Measurements from ENCODE around the gene CTNNA1.

GRCh38 chr5:138980441-138980840, 227.2 kb downstream of the CTNNA1 start:
- no peak for TF ChIP-seq CEBPB (IDR thresholded peaks at IDR 0.05; ENCODE audit: low read depth, low read length)
- TF ChIP-seq JUN (IDR thresholded peaks at IDR 0.05; ENCODE audit: low read depth, low read length) = no peak
- no peak for TF ChIP-seq ATF3 (IDR thresholded peaks at IDR 0.05; ENCODE audit: insufficient read depth, low read depth, low read length)
- TF ChIP-seq ZNF274 (IDR thresholded peaks at IDR 0.05; ENCODE audit: borderline replicate concordance, extremely low read depth, low read length) = no peak
- no peak for TF ChIP-seq PHF8 (conservative IDR thresholded peaks at IDR 0.05; ENCODE audit: low read depth, low read length)
- TF ChIP-seq TEAD4 (IDR thresholded peaks at IDR 0.05; ENCODE audit: low read depth, low read length) = no peak
- TF ChIP-seq CTCF (IDR thresholded peaks at IDR 0.05; ENCODE audit: control extremely low read depth in 1 of 3, insufficient read depth in 1 of 3, low read depth in 1 of 3, low read length in 3 of 3) = no peak
- no peak for TF ChIP-seq RAD21 (IDR thresholded peaks at IDR 0.05 in 1 of 2, conservative IDR thresholded peaks at IDR 0.05 in 1 of 2; ENCODE audit: low read depth in 2 of 2, low read length in 2 of 2)
- no peak for TF ChIP-seq RXRA (IDR thresholded peaks at IDR 0.05; ENCODE audit: insufficient read depth, low read depth, low read length)
- no peak for TF ChIP-seq SRF (IDR thresholded peaks at IDR 0.05; ENCODE audit: low read depth, low read length)
- no peak for TF ChIP-seq SP2 (IDR thresholded peaks at IDR 0.05; ENCODE audit: low read length)
- no peak for TF ChIP-seq POLR2A (IDR thresholded peaks at IDR 0.05; ENCODE audit: control extremely low read depth in 1 of 2, low read depth in 2 of 2, low read length in 2 of 2)
